NCI-H748 (cell line): Measurements from ENCODE around the gene FSTL5.
"Not testable (repeated sequence)": the region's sequence is repeated elsewhere in the genome, so short reads cannot be mapped to it uniquely, and the experiment has no call there.

ENCODE experiments used
- DNase-seq: peaks from one replicate; lab custom pipeline; 2025; ENCODE audit not compliant: unreplicated experiment; lab: John Stamatoyannopoulos, UW

The FSTL5 gene

GRCh38 chr4:162104459-162105124 is 59.2 kb downstream of the FSTL5 start:
- no peak for DNase-seq

- not testable (repeated sequence) for DNase-seq
Measured at GRCh38 chr4:162103908-162104307, 59.9 kb downstream of the FSTL5 start.

GRCh38 chr4:162102713-162103112 is 61.1 kb downstream of the FSTL5 start:
- no peak for DNase-seq

GRCh38 chr4:162101337-162101736 is 62.5 kb downstream of the FSTL5 start:
- no peak for DNase-seq

GRCh38 chr4:162075726-162076125 is 88.1 kb downstream of the FSTL5 start:
- no peak for DNase-seq

GRCh38 chr4:162061214-162061613 is 102.6 kb downstream of the FSTL5 start:
- no peak for DNase-seq

- no peak for DNase-seq
Measured at GRCh38 chr4:162059656-162060055, 104.1 kb downstream of the FSTL5 start.

GRCh38 chr4:162056990-162057389 is 106.8 kb downstream of the FSTL5 start:
- no peak for DNase-seq

GRCh38 chr4:162046135-162046534 is 117.7 kb downstream of the FSTL5 start:
- no peak for DNase-seq

GRCh38 chr4:162038112-162038511 is 125.7 kb downstream of the FSTL5 start:
- DNase-seq = no peak

- no peak for DNase-seq
Measured at GRCh38 chr4:162017863-162018262, 145.9 kb downstream of the FSTL5 start.

- DNase-seq = no peak
Measured at GRCh38 chr4:162016991-162017390, 146.8 kb downstream of the FSTL5 start.

GRCh38 chr4:162016219-162016618 is 147.6 kb downstream of the FSTL5 start:
- DNase-seq = no peak

- no peak for DNase-seq
Measured at GRCh38 chr4:162015090-162015489, 148.7 kb downstream of the FSTL5 start.

- DNase-seq = no peak
Measured at GRCh38 chr4:162011089-162011488, 152.7 kb downstream of the FSTL5 start.

GRCh38 chr4:162010362-162010761 is 153.4 kb downstream of the FSTL5 start:
- no peak for DNase-seq

- DNase-seq = no peak
Measured at GRCh38 chr4:161992317-161992716, 171.5 kb downstream of the FSTL5 start.

GRCh38 chr4:161991811-161992210 is 172.0 kb downstream of the FSTL5 start:
- DNase-seq = no peak

GRCh38 chr4:161990721-161991120 is 173.1 kb downstream of the FSTL5 start:
- DNase-seq = no peak

- no peak for DNase-seq
Measured at GRCh38 chr4:161988946-161989345, 174.9 kb downstream of the FSTL5 start.

- no peak for DNase-seq
Measured at GRCh38 chr4:161987611-161988010, 176.2 kb downstream of the FSTL5 start.

GRCh38 chr4:161952382-161952781 is 211.4 kb downstream of the FSTL5 start:
- DNase-seq = no peak
